HG02885 (cell line): Measurements from ENCODE around the gene DST.
"Not testable (repeated sequence)": the region's sequence is repeated elsewhere in the genome, so short reads cannot be mapped to it uniquely, and the experiment has no call there.

Experiments
- ATAC-seq: cut with Tn5 transposase; IDR thresholded peaks from one replicate; pipeline ENCODE4 v1.9.1; 2021; ENCODE audit warnings: mild to moderate bottlenecking; ENCODE audit not compliant: unreplicated experiment, poor library complexity

DST gene

DNA sequence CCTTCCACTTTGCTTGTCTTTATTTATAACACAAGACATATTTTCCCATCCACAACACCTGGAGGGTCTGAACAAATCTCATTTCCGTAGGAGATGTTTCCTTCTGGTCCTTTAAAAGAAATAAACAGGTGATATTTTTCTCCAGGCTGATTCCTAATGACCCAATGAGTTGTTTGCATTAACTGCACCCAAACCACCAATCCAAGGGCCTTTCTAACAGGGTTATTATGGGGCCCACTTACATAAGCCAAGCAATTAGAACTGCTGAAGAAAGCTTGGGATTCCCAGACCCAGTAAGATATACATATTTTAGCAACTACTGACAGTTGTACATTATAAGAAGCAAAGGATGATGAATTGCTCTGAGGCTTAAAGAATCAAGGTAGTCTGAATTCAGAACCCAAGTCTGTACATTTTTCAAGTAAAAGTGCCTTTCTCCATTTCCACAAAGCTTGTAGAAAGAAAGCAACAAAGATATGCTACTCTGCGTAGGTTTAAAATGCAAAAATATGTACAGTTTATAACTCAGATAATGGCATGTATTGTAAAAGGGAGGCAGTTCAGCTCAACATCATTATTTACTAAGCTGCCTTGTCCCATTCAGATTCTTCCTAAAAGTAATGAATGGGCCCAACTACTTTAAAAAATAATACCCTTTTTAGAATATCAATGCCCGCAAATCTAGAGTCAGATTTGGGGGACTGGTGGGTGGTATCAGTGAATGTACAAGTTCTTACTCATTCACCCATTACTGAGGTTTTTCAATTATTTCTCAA lies 120.0 kb downstream of the DST start:
- ATAC-seq = no peak

DNA sequence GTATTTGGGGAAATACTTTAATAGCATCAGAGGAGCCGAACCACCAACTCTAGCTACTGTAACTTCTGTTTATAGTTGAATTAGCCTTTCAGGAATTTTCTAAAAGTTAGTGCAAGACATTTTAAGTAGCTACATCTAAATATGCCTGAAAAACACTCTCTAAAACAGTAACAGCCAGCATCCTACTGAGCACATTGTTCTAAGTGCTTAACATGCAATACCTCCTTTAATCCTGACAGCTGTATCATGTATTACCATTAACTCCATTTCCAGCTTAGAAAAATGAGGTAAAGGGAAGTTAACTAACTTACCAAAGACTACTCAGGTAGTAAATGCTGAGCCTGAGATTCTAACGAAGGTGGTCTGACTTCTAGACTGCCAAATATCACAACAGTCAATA lies 120.7 kb downstream of the DST start:
- no peak for ATAC-seq

- no peak for ATAC-seq
Measured at GRCh38 chr6:56521454-56521853, 121.2 kb downstream of the DST start.

GRCh38 chr6:56520218-56520617 lies 122.5 kb downstream of the DST start:
- no peak for ATAC-seq

- no peak for ATAC-seq
Measured at GRCh38 chr6:56518995-56519767, 123.5 kb downstream of the DST start.

DNA sequence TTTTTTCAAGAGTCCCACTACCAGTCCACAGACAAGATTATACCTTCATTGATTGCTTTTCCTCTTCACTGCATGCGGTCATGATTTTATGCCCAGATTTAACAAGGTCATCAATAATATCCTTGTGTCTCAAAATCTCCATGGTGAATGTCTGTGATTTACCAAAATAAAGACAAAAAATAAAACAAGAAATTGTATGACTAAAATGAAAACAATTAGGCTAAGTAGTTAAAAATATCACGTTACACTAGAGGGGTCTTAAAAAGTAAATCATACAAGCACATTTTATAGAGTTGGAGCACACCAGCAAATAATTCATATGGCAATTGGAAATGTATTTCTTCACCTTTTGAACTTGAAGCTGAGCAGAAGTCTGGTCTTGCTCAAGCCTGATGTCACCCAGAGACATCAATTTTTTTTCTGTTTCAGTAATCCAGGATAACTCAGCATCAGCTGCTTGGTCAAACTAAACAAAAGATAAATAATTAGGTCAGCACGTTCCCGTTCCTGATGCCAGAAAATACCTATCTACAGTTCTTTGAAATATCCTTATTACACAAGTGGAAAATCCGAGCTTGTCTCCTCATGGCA lies 125.4 kb downstream of the DST start:
- ATAC-seq = no peak

DNA sequence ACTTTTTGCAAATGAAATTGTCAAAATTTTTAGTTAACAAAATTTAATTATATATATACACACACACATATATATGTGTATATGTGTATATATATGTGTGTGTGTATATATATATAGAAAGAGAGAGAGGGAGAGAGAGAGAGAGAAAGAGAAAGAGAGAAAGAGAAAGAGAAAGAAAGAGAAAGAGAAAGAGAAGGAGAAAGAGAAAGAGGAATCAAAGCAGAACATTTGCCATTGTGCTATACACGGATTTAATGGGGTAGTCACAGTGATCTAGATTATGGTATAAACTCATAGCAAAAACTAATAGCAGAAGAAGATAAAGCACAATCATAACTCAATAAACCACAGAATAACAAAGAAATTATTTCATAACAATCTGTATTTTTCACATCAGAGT lies 126.7 kb downstream of the DST start:
- no peak for ATAC-seq

DNA sequence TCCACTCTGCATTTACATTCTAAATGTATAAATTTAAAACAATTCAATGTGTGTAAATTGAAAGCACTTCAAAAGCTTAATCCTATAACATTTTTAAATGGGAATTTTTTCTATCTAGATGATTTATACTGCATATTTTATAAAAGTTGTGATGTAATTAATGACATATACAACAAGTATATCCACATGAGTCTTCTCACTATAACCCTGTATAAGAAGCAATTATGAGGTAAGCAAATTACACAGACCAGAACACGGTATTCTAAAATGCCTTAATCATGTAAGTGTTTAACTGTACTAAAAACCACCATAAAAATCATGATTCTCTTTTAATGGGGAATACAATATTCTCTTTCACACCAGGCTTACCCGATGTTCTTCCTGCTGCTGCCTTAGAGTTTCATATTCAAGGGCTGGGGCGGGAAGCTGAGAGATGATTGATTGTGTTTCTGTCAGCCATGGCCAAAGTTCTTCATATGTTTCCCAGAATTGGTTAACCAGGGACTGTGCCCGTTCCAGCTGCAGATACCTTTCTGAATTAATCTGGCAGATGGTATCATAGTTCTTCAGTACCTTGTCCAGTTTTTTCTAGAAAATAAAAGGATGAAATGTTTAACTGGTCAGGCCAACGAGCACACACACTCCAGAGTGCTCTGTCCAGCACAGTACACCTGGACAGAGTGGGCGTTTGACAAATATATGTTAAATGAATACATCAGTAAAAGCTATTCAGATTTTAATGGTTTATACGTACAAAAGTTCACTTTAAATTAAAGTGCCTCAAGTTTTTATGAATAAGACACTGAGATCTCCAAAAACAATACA lies 127.4 kb downstream of the DST start:
- ATAC-seq = no peak

GRCh38 chr6:56514395-56514794 lies 128.3 kb downstream of the DST start:
- no peak for ATAC-seq

DNA sequence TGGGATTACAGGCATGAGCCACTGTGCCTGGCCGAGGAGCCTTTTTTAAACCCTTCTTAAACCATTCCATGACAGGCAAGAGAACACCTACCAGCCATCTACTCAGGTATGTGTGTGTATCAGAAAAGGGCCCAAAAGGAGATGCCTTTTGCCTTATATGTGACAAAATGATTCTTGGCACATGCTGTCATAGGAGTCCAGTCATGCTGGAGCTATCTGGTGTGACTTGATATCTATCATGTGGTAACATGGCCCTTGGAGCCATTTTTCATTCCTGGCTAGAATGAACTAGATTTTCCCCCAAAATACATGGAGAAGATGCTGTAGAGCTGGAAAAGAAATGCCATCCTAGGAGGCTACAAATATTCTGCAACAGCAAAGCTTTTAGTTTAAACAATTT lies 129.1 kb downstream of the DST start:
- ATAC-seq = no peak

DNA sequence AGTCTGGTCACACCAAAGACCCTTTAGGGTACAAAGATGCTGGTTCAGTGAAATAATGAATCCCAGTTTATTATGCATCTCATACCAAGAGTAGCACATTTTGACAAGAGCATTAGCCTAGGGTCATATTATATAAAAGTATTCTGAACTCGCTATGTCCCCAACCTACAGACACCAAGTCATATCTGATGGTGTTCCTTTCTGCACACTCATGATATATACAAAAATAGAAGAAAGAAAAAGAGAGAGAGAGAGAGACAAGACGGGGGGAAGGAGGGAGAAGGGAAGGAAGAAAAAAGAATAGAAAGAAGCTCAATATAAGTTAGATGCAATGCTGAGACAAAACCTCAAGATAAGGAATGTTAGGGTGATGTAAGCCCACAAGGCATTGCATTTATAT lies 131.1 kb downstream of the DST start:
- ATAC-seq = no peak

GRCh38 chr6:56510984-56511531 lies 131.6 kb downstream of the DST start:
- ATAC-seq = no peak

DNA sequence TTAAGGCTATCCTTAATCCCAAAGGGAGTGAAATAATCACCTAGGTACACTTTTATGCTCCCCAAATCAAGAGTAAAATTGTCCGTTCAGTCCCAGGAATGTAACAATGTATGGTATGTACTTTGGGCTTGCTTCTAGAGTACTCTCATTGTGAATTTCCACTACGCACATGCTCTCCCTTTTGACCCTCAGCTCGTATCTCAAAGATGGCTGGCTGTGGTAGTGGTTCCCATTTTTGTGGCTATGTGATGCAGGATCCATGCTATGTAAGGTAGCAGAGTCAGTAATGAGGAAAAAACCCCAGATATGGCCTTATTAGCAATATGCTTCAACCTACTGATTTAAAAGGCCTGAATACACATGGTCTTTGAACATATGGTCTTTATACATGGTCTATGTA lies 133.7 kb downstream of the DST start:
- no peak for ATAC-seq

GRCh38 chr6:56507517-56507916 lies 135.2 kb downstream of the DST start:
- ATAC-seq = no peak

GRCh38 chr6:56505512-56506260 lies 137.0 kb downstream of the DST start:
- ATAC-seq = no peak

DNA sequence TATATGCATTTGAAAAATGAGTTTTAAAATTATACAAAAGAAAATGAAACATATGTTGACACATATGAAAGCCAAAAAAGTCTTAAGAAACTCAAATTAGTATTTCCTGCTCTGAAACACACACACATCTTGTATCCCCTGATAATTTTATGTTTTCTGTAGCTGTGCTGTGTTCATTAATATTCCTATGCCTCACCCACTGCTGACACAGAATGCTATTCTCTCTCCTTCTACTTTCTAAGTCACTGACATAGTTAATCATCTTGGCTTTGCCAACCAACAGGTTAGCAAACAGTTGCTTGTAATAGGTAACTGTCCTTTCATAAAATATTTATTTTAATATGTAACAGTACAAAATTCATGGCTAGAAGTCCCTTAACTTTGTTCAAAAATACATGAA lies 140.7 kb downstream of the DST start:
- no peak for ATAC-seq

DNA sequence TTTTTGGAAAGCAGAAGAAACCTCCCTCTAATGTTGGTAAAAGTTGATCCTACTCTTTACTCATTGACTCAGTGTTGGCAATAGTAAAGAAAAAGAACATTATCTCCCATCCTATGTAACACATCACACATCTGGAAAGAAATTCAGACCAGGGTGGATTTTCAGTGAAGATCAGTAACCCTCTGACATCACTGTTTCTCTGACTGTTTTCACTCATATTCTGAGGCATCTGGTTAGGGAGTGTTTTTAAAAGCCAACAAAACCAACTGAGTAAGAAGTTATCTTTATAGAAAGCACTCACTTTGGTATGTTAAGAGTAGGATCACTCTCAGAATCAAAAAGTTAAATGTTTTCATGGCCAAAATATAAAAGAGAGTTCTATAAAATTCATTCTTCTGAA lies 143.6 kb downstream of the DST start:
- no peak for ATAC-seq

DNA sequence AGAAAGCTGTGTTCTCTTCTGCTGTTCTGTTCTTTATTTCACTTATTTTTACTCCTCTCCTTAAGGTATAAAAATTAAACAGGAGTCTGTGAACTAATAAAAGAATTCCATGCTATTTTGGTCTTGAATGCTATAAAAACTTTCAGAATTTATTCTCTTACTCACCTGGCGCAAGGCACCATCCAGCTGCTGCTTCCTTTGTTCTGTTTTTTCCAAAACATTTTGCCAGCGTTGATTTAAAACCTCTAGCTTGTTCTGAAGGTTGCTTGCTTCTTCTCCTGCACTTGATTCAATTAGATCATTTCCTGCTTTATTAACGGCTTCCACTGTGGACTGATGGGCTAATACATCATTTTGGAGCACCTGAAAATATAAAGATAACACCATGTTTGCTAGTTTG lies 145.0 kb downstream of the DST start:
- ATAC-seq = no peak

DNA sequence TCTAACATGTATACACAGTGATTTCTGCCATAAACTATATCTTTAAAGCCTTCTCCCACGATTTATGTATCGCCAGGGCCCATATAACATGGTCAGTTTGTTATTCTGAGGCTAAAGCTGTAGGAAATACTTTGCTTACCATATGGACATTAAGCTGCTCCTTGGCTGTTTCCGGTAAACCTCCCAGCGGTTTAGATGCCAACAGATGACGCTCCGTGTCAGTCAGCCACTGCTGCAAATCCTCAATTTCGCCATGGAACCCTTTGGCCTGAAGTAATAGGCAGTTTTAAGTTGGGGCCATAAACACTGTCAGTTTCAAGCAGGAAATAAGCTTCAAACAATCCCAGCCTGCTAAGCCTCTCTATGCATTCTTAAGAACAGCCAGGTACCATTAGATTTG lies 145.4 kb downstream of the DST start:
- ATAC-seq = no peak

GRCh38 chr6:56496650-56497049 lies 146.0 kb downstream of the DST start:
- not testable (repeated sequence) for ATAC-seq
